NT2/D1 (cell line): ENCODE data around the gene FARP1.

Experiments used
- SUZ12 ChIP-seq: IDR thresholded peaks from 2 replicates; pipeline ENCODE4 v1.6.1; 2011; ENCODE audit not compliant: insufficient read length, insufficient read depth; ENCODE audit errors: extremely low read depth
- YY1 ChIP-seq: IDR thresholded peaks from 2 replicates; pipeline ENCODE4 v1.6.1; 2011; ENCODE audit not compliant: insufficient read length, insufficient read depth
- ZNF274 ChIP-seq: IDR thresholded peaks from 2 replicates; pipeline ENCODE4 v1.6.1; 2011; ENCODE audit warnings: mild to moderate bottlenecking, low read depth, low read length

GRCh38 chr13:98182589-98182988 is 39.7 kb downstream of the FARP1 start:
- TF ChIP-seq YY1 = no peak
- TF ChIP-seq ZNF274 = no peak
- TF ChIP-seq SUZ12 = no peak
